T-helper 2 cell treated with Interferon-gamma antibody and Interleukin-4, amounts not matched to agents 5 μg/mL and 100 μg/mL, for 36 hours (primary cell): ENCODE data around the gene LARP6.

Experiments used
- DNase-seq: peaks from one replicate; pipeline ENCODE4 v3.0.0; 2021; ENCODE audit warnings: low spot score
- H3K27ac Mint-ChIP-seq: one replicate; pipeline ENCODE4 v1.8.0; 2021; ENCODE audit warnings: mild to moderate bottlenecking, mixed read lengths
- H3K27me3 Mint-ChIP-seq: one replicate; pipeline ENCODE4 v1.8.0; 2021; ENCODE audit warnings: low read depth, mixed read lengths
- H3K36me3 Mint-ChIP-seq: one replicate; pipeline ENCODE4 v1.8.0; 2021; ENCODE audit warnings: low read depth, mixed read lengths
- H3K4me1 Mint-ChIP-seq: one replicate; pipeline ENCODE4 v1.8.0; 2021; ENCODE audit warnings: low read depth, mixed read lengths
- H3K4me3 Mint-ChIP-seq: one replicate; pipeline ENCODE4 v1.8.0; 2022; ENCODE audit warnings: mild to moderate bottlenecking, moderate library complexity, mixed read lengths
- H3K9me3 Mint-ChIP-seq: one replicate; pipeline ENCODE4 v1.8.0; 2021; ENCODE audit warnings: mixed read lengths

LARP6 gene

GRCh38 chr15:70783610-70784022 lies 70.3 kb downstream of the LARP6 start:
- Mint-ChIP-seq H3K4me3 (no peak overlapping the region), H3K27me3 (peaks cover 7% of the 10 kb centered on the region), H3K27ac (no peak overlapping the region), H3K36me3 (no peaks in the 10 kb centered on the region), H3K4me1 (no peaks in the 10 kb centered on the region), H3K9me3 (no peaks in the 10 kb centered on the region)
- DNase-seq: no peak

- Mint-ChIP-seq H3K27ac (no peak overlapping the region), H3K27me3 (peaks cover 5% of the 10 kb centered on the region), H3K9me3 (no peaks in the 10 kb centered on the region), H3K4me3 (no peak overlapping the region), H3K4me1 (no peaks in the 10 kb centered on the region), H3K36me3 (no peaks in the 10 kb centered on the region)
- no peak for DNase-seq
Measured at GRCh38 chr15:70783041-70783440, 70.9 kb downstream of the LARP6 start.

GRCh38 chr15:70781236-70781635 lies 72.7 kb downstream of the LARP6 start:
- no peak overlapping the region for H3K27ac Mint-ChIP-seq
- no peaks in the 10 kb centered on the region for H3K9me3 Mint-ChIP-seq
- H3K36me3 Mint-ChIP-seq: no peaks in the 10 kb centered on the region
- no peaks in the 10 kb centered on the region for H3K4me1 Mint-ChIP-seq
- H3K27me3 Mint-ChIP-seq: peaks cover 7% of the 10 kb centered on the region
- no peak for DNase-seq
- no peak overlapping the region for H3K4me3 Mint-ChIP-seq
